Suprapubic skin (tissue), 4 donors: ENCODE measurements around the gene NR0B2.

Experiments used
- CTCF ChIP-seq, 2 donors: fragments of 200-600 bp in 1 of 2; fragments of 450-650 bp in 1 of 2; sonication (generic) in 1 of 2; IDR thresholded peaks; one replicate each; pipeline ENCODE4 v1.5.1; 2016 to 2019; ENCODE audit warnings: antibody characterized with exemption in 2 of 2, mild to moderate bottlenecking in 1 of 2, moderate library complexity in 1 of 2
- EP300 ChIP-seq: sonication (generic); formaldehyde crosslinking; IDR thresholded peaks from one replicate; pipeline ENCODE4 v1.6.1; 2017; ENCODE audit warnings: antibody characterized with exemption
- POLR2A ChIP-seq, 2 donors: fragments of 450-650 bp; IDR thresholded peaks; one replicate each; pipeline ENCODE4 v1.6.1; 2017; ENCODE audit warnings: antibody characterized with exemption in 2 of 2, mild to moderate bottlenecking in 2 of 2, moderate library complexity in 2 of 2
- POLR2AphosphoS5 ChIP-seq, 3 donors: sonication (generic); formaldehyde crosslinking; IDR thresholded peaks; one replicate each; pipeline ENCODE4 v1.6.1; 2017; ENCODE audit warnings: antibody characterized with exemption in 3 of 3

- TF ChIP-seq CTCF (IDR thresholded peaks at IDR 0.05): no peak
- no peak for TF ChIP-seq POLR2AphosphoS5 (IDR thresholded peaks at IDR 0.05)
- no peak for TF ChIP-seq POLR2A (IDR thresholded peaks at IDR 0.05)
- TF ChIP-seq EP300: no peak
These were observed 45.5 kb upstream of the NR0B2 start for GRCh38 chr1:26959270-26959669.
